22Rv1 (cell line): ENCODE data around the gene CDRT15.
A peak's percentile ranks its signal among the peaks of the same experiment; 100 is the strongest.

Source experiments
- H3K27ac ChIP-seq: fragments of 450-650 bp; 2 replicates; pipeline ENCODE4 v1.5.1; 2017
- ZFX ChIP-seq: fragments of 450-650 bp; IDR thresholded peaks from 2 replicates; pipeline ENCODE4 v1.6.1; 2017; ENCODE audit warnings: antibody characterized with exemption, borderline replicate concordance
- TF ChIP-seq, protein P1 (sequence below): fragments of 450-650 bp; IDR thresholded peaks from 2 replicates; pipeline ENCODE4 v1.5.1; 2017; ENCODE audit warnings: mild to moderate bottlenecking

CDRT15 gene

DNA sequence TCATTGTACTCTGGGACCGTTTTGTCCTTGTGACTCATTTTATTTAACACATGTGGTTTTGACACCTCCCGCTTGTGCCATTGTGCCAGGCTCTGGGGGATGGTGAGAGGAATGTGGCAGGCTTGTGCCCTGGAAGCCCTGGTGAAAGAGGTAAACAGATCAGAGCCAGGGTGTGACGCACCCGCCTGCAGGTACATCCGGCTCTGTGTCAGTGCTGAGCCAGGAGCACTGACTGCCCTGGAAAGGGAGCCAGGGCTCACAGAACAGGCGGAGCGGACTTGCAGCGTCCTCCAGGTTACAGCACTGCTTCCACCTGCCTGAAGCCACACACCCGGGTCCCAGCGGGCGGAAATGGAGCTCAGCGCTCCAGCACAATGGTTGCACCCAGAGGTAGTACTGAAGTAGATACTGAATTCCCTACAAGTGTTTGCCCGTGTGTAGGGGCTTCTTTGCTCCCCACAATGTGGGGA is 30.6 kb downstream of the CDRT15 start:
- TF ChIP-seq ZFX = no peak
- TF ChIP-seq, protein P1, sequence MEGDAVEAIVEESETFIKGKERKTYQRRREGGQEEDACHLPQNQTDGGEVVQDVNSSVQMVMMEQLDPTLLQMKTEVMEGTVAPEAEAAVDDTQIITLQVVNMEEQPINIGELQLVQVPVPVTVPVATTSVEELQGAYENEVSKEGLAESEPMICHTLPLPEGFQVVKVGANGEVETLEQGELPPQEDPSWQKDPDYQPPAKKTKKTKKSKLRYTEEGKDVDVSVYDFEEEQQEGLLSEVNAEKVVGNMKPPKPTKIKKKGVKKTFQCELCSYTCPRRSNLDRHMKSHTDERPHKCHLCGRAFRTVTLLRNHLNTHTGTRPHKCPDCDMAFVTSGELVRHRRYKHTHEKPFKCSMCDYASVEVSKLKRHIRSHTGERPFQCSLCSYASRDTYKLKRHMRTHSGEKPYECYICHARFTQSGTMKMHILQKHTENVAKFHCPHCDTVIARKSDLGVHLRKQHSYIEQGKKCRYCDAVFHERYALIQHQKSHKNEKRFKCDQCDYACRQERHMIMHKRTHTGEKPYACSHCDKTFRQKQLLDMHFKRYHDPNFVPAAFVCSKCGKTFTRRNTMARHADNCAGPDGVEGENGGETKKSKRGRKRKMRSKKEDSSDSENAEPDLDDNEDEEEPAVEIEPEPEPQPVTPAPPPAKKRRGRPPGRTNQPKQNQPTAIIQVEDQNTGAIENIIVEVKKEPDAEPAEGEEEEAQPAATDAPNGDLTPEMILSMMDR = no peak
- H3K27ac ChIP-seq = no peak overlapping the region

- H3K27ac ChIP-seq = no peak overlapping the region
Observed at GRCh38 chr17:14205380-14205779, 31.3 kb downstream of the CDRT15 start.

GRCh38 chr17:14204546-14204945 is 32.1 kb downstream of the CDRT15 start:
- no peak for TF ChIP-seq ZFX
- TF ChIP-seq, protein P1 = no peak

More at GRCh38 chr17:14205380-14205779, 31.3 kb downstream of the CDRT15 start:
- TF ChIP-seq, protein P1 = no peak
- no peak for TF ChIP-seq ZFX

DNA sequence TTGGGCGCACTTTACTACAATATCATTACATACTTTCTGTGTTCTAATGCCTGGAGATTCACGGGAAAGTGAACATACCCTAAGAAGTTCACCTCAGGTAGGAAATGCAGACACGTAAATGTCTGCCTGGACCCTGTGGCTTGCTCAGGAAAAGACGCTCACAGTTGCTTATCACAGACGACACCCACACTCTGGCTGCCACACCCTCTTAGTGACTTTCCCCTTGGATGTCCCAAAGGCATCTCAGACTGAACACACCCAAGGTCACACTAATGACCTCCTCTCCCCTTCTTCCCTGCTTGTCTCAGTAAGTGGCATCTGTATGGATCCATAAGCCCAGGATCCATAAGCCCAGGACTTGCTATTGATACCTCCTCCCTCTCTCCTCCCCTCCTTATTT is 32.6 kb downstream of the CDRT15 start:
- no peak overlapping the region for H3K27ac ChIP-seq
- TF ChIP-seq, protein P1 = no peak
- TF ChIP-seq ZFX = no peak

More at GRCh38 chr17:14204546-14204945, 32.1 kb downstream of the CDRT15 start:
- no peak overlapping the region for H3K27ac ChIP-seq

DNA sequence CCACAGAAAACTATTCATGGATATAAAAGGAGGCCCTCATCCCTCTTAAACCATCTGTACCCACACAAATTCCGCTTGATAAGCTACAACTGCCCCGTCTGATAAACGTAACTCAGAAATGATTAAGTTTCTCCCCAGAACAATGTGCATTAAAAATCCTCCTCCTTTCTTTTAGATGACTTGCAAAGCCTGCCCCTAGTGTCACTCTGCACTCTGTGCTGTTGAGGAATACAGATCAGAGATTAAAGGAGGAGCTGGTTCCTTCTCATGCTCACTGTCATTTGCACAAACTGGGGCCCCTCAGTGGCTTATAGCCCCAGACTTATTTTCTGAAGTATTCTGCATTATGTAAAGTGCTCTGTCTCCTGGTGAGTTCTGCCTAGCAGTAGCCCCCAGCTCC is 33.3 kb downstream of the CDRT15 start:
- H3K27ac ChIP-seq = no peak overlapping the region
- no peak for TF ChIP-seq ZFX
- TF ChIP-seq, protein P1 = 0 out of 2 replicates have a peak, but pooled peaks have one; percentile 19

DNA sequence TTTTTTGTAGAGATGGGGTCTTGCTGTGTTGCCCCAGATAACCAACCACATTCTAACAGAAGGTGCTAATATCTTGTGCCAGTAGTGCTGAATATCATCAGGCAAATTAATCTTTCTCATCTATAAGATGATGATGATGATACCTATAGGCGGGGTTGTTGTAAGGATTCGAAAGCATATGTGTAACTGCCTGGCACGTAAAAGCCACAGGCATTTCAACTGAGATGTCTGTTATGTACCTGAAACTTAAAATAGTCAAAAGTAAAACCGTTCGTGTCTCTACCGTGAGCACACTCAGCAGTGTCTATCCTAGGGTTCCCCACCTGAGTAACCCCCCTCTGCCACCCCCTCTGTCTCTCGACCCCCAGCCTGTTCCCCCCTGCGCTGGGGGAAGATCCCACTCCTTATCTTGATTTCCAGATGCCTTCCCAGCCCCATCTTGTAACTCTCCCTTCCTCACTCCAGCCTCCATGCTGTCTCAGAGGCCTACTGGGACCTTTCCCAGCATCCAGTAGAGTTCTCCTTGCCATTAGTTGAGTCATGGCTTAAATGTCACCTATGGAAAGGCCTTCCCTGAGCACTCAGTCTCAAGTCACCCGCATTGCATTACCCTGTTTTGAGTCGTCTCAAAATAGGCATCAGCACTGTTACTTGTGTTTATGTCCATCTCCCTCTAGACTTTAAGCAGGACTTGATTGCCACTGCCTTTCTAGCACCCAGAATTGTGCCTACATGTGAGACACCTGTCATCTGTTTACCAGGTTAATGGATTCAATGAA is 34.1 kb downstream of the CDRT15 start:
- H3K27ac ChIP-seq = no peak overlapping the region
- TF ChIP-seq ZFX = no peak
- TF ChIP-seq, protein P1 = no peak

DNA sequence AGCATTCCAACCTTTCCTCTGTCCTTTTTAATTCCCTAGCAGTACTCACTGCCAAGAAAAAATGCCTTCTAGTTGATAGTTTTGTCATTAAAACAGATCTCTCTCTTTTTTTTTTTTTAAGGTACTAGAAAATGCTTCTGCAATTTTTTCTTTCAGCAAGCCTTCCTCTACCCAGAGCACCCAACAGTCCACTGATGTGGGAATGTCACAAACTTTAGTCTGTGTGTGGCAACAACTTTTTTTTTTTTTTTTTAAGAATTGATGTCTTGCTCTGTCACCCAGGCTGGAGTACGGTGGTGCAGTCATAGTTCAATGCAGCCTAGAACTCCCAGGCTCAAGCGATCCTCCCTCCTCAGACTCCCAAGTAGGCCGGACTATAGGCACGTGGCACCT is 34.7 kb downstream of the CDRT15 start:
- no peak overlapping the region for H3K27ac ChIP-seq
- TF ChIP-seq, protein P1 = no peak
- TF ChIP-seq ZFX = no peak
